Measurements from ENCODE around the gene WDR74. TPM values are rescaled to one million over a fixed set of nuclear protein-coding genes. Genes with fewer than 3 reads are reported as not detected.

The WDR74 gene
- total and polyA plus RNA-seq, 9 of the 15 experiments (the other 6 are each of a cell fraction or from before 2014, with no cell fraction given), result 32.7 to 210 (median 114) TPM

DNA sequence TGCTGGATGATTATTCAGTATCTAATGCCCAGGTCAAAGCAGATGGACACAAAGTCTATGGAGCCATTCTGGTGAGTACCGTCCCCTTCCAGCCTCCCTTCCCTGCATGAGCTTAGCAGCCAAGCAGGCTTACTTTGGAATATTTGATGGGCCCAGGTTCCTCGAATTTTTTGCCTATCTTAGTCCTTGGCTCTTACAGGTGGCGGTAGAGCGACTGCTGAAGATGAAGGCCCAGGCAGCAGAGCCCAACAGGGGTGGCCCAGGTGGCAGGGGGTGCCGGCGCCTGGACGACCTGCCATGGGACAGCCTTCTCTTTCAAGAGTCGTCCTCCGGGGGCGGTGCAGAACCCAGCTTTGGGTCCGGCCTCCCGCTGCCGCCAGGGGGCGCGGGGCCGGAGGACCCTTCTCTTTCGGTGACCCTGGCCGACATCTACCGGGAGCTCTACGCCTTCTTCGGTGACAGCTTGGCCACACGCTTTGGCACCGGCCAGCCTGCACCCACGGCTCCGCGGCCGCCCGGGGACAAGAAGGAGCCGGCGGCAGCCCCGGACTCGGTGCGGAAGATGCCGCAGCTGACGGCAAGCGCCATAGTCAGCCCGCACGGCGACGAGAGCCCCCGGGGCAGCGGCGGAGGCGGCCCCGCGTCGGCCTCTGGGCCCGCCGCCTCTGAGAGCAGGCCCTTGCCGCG, 52.9 kb downstream of the WDR74 start (continued):
- TF ChIP-seq, protein P1, sequence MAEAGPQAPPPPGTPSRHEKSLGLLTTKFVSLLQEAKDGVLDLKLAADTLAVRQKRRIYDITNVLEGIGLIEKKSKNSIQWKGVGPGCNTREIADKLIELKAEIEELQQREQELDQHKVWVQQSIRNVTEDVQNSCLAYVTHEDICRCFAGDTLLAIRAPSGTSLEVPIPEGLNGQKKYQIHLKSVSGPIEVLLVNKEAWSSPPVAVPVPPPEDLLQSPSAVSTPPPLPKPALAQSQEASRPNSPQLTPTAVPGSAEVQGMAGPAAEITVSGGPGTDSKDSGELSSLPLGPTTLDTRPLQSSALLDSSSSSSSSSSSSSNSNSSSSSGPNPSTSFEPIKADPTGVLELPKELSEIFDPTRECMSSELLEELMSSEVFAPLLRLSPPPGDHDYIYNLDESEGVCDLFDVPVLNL (CRISPR knock-in tag; IDR thresholded peaks at IDR 0.05; ENCODE audit: low read depth), result no peak
- TF ChIP-seq FIP1L1 (IDR thresholded peaks at IDR 0.05; ENCODE audit: low read depth, low read length, poor library complexity, severe bottlenecking) (peak; percentile 80), ETS2 (tag; IDR thresholded peaks at IDR 0.05; ENCODE audit: borderline replicate concordance, poor library complexity, severe bottlenecking) (peak; percentile 45), RAD51 (IDR thresholded peaks at IDR 0.05; ENCODE audit: borderline replicate concordance, low read depth) (peak; percentile 15; the same call in 1 of the 2 replicates), ZBTB7A (IDR thresholded peaks at IDR 0.05; ENCODE audit: borderline replicate concordance, control insufficient read depth, low read depth, low read length) (peak; percentile 99), BACH1 (tag; IDR thresholded peaks at IDR 0.05) (no peak), ARNT (IDR thresholded peaks at IDR 0.05) (no peak), TEAD4 (IDR thresholded peaks at IDR 0.05; ENCODE audit: low read length) (0 out of 2 replicates have a peak, but pooled peaks have one; percentile 33), TEAD4 (CRISPR knock-in tag; IDR thresholded peaks at IDR 0.05; ENCODE audit: borderline replicate concordance) (no peak)
- TF ChIP-seq, protein P2, sequence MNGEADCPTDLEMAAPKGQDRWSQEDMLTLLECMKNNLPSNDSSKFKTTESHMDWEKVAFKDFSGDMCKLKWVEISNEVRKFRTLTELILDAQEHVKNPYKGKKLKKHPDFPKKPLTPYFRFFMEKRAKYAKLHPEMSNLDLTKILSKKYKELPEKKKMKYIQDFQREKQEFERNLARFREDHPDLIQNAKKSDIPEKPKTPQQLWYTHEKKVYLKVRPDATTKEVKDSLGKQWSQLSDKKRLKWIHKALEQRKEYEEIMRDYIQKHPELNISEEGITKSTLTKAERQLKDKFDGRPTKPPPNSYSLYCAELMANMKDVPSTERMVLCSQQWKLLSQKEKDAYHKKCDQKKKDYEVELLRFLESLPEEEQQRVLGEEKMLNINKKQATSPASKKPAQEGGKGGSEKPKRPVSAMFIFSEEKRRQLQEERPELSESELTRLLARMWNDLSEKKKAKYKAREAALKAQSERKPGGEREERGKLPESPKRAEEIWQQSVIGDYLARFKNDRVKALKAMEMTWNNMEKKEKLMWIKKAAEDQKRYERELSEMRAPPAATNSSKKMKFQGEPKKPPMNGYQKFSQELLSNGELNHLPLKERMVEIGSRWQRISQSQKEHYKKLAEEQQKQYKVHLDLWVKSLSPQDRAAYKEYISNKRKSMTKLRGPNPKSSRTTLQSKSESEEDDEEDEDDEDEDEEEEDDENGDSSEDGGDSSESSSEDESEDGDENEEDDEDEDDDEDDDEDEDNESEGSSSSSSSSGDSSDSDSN (IDR thresholded peaks at IDR 0.05; ENCODE audit: borderline replicate concordance in 1 of 2, low read depth in 2 of 2, low read length in 2 of 2), result peak; percentile 85 to 93; a peak in 3 of 4 replicates
- TF ChIP-seq, protein P3, sequence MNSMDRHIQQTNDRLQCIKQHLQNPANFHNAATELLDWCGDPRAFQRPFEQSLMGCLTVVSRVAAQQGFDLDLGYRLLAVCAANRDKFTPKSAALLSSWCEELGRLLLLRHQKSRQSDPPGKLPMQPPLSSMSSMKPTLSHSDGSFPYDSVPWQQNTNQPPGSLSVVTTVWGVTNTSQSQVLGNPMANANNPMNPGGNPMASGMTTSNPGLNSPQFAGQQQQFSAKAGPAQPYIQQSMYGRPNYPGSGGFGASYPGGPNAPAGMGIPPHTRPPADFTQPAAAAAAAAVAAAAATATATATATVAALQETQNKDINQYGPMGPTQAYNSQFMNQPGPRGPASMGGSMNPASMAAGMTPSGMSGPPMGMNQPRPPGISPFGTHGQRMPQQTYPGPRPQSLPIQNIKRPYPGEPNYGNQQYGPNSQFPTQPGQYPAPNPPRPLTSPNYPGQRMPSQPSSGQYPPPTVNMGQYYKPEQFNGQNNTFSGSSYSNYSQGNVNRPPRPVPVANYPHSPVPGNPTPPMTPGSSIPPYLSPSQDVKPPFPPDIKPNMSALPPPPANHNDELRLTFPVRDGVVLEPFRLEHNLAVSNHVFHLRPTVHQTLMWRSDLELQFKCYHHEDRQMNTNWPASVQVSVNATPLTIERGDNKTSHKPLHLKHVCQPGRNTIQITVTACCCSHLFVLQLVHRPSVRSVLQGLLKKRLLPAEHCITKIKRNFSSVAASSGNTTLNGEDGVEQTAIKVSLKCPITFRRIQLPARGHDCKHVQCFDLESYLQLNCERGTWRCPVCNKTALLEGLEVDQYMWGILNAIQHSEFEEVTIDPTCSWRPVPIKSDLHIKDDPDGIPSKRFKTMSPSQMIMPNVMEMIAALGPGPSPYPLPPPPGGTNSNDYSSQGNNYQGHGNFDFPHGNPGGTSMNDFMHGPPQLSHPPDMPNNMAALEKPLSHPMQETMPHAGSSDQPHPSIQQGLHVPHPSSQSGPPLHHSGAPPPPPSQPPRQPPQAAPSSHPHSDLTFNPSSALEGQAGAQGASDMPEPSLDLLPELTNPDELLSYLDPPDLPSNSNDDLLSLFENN (IDR thresholded peaks at IDR 0.05; ENCODE audit: low read depth in 2 of 2, low read length in 2 of 2), result 0 out of 4 replicates have a peak, but pooled peaks of 1 of the 2 experiments have one; percentile 27
- TF ChIP-seq, protein P4, sequence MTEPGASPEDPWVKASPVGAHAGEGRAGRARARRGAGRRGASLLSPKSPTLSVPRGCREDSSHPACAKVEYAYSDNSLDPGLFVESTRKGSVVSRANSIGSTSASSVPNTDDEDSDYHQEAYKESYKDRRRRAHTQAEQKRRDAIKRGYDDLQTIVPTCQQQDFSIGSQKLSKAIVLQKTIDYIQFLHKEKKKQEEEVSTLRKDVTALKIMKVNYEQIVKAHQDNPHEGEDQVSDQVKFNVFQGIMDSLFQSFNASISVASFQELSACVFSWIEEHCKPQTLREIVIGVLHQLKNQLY (CRISPR knock-in tag; conservative IDR thresholded peaks at IDR 0.05), result no peak
- TF ChIP-seq, protein P5, sequence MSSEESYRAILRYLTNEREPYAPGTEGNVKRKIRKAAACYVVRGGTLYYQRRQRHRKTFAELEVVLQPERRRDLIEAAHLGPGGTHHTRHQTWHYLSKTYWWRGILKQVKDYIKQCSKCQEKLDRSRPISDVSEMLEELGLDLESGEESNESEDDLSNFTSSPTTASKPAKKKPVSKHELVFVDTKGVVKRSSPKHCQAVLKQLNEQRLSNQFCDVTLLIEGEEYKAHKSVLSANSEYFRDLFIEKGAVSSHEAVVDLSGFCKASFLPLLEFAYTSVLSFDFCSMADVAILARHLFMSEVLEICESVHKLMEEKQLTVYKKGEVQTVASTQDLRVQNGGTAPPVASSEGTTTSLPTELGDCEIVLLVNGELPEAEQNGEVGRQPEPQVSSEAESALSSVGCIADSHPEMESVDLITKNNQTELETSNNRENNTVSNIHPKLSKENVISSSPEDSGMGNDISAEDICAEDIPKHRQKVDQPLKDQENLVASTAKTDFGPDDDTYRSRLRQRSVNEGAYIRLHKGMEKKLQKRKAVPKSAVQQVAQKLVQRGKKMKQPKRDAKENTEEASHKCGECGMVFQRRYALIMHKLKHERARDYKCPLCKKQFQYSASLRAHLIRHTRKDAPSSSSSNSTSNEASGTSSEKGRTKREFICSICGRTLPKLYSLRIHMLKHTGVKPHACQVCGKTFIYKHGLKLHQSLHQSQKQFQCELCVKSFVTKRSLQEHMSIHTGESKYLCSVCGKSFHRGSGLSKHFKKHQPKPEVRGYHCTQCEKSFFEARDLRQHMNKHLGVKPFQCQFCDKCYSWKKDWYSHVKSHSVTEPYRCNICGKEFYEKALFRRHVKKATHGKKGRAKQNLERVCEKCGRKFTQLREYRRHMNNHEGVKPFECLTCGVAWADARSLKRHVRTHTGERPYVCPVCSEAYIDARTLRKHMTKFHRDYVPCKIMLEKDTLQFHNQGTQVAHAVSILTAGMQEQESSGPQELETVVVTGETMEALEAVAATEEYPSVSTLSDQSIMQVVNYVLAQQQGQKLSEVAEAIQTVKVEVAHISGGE (CRISPR knock-in tag; IDR thresholded peaks at IDR 0.05), result peak in 1 of 3 experiments; percentile 31; a peak in 1 of 6 replicates

Data from K562 (cell line).